ENCODE data around the gene FH.

Gene FH

GRCh38 chr1:241499910-241500309 lies 19.6 kb downstream of the FH start:
- TF ChIP-seq EZH2phosphoT487 (IDR thresholded peaks at IDR 0.05; ENCODE audit: borderline replicate concordance, low read length) = no peak
- TF ChIP-seq CTCF (IDR thresholded peaks at IDR 0.05; ENCODE audit: low read depth, low read length, poor library complexity, severe bottlenecking) = peak; percentile 53
- Histone ChIP-seq H3K4me1 (ENCODE audit: control insufficient read depth, low read length) (no peaks in the 10 kb centered on the region), H3K36me3 (ENCODE audit: control insufficient read depth, low read length) (peaks cover 82% of the 10 kb centered on the region), H3F3A (ENCODE audit: control insufficient read depth, insufficient read depth) (0 out of 2 replicates have a peak, but pooled peaks cover 5% of the 10 kb centered on the region), H3K9me2 (replicated peaks; ENCODE audit: control insufficient read depth, low read length) (no peaks in the 10 kb centered on the region), H3K9me3 (ENCODE audit: control insufficient read depth, insufficient read depth, low read length) (no peaks in the 10 kb centered on the region), H3K27me3 (ENCODE audit: control insufficient read depth, low read length) (no peaks in the 10 kb centered on the region), H3K79me2 (ENCODE audit: control insufficient read depth, low read length) (no peaks in the 10 kb centered on the region), H3K27ac (ENCODE audit: low read depth, low read length) (no peak overlapping the region), H3K4me2 (ENCODE audit: low read length) (no peak overlapping the region), H4K20me1 (ENCODE audit: control insufficient read depth, insufficient read depth, low read depth, low read length) (no peaks in the 10 kb centered on the region), H3K4me3 (ENCODE audit: low read length) (no peak overlapping the region)

GRCh38 chr1:241495741-241496140 lies 23.8 kb downstream of the FH start:
- TF ChIP-seq EZH2phosphoT487 (IDR thresholded peaks at IDR 0.05; ENCODE audit: borderline replicate concordance, low read length) (no peak), CTCF (IDR thresholded peaks at IDR 0.05; ENCODE audit: low read depth, low read length, poor library complexity, severe bottlenecking) (no peak)
- H3K4me1 ChIP-seq (ENCODE audit: control insufficient read depth, low read length) = no peaks in the 10 kb centered on the region
- H3K9me3 ChIP-seq (ENCODE audit: control insufficient read depth, insufficient read depth, low read length) = no peaks in the 10 kb centered on the region
- no peak overlapping the region for H3K4me2 ChIP-seq (ENCODE audit: low read length)
- no peaks in the 10 kb centered on the region for H3K9me2 ChIP-seq (replicated peaks; ENCODE audit: control insufficient read depth, low read length)
- no peak overlapping the region for H3K4me3 ChIP-seq (ENCODE audit: low read length)
- H3K27me3 ChIP-seq (ENCODE audit: control insufficient read depth, low read length) = no peaks in the 10 kb centered on the region
- no peak overlapping the region for H3K27ac ChIP-seq (ENCODE audit: low read depth, low read length)
- H3K79me2 ChIP-seq (ENCODE audit: control insufficient read depth, low read length) = no peaks in the 10 kb centered on the region
- H3F3A ChIP-seq (ENCODE audit: control insufficient read depth, insufficient read depth) = 0 out of 2 replicates have a peak, but pooled peaks cover 5% of the 10 kb centered on the region
- H4K20me1 ChIP-seq (ENCODE audit: control insufficient read depth, insufficient read depth, low read depth, low read length) = no peaks in the 10 kb centered on the region
- H3K36me3 ChIP-seq (ENCODE audit: control insufficient read depth, low read length) = peaks cover 54% of the 10 kb centered on the region

- no peak overlapping the region for H3K4me3 ChIP-seq (ENCODE audit: low read length)
- H3K79me2 ChIP-seq (ENCODE audit: control insufficient read depth, low read length) = no peaks in the 10 kb centered on the region
- no peaks in the 10 kb centered on the region for H3K27me3 ChIP-seq (ENCODE audit: control insufficient read depth, low read length)
- H3K4me1 ChIP-seq (ENCODE audit: control insufficient read depth, low read length) = peaks cover 3% of the 10 kb centered on the region; the same call in 1 of the 2 replicates
- H3K9me3 ChIP-seq (ENCODE audit: control insufficient read depth, insufficient read depth, low read length) = no peaks in the 10 kb centered on the region
- H3K36me3 ChIP-seq (ENCODE audit: control insufficient read depth, low read length) = no peaks in the 10 kb centered on the region
- no peaks in the 10 kb centered on the region for H3K9me2 ChIP-seq (replicated peaks; ENCODE audit: control insufficient read depth, low read length)
- H3K4me2 ChIP-seq (ENCODE audit: low read length) = no peak overlapping the region
- H3F3A ChIP-seq (ENCODE audit: control insufficient read depth, insufficient read depth) = no peaks in the 10 kb centered on the region
- H3K27ac ChIP-seq (ENCODE audit: low read depth, low read length) = no peak overlapping the region
- no peak for TF ChIP-seq EZH2phosphoT487 (IDR thresholded peaks at IDR 0.05; ENCODE audit: borderline replicate concordance, low read length)
- no peak for TF ChIP-seq CTCF (IDR thresholded peaks at IDR 0.05; ENCODE audit: low read depth, low read length, poor library complexity, severe bottlenecking)
- H4K20me1 ChIP-seq (ENCODE audit: control insufficient read depth, insufficient read depth, low read depth, low read length) = no peaks in the 10 kb centered on the region
Measured at GRCh38 chr1:241488739-241489138, 30.8 kb downstream of the FH start.
